ENCODE measurements around the gene EBF3. TPM values are rescaled to one million over a fixed set of nuclear protein-coding genes. Genes with fewer than 3 reads are reported as not detected.

Gene EBF3
- total RNA-seq, 1 experiment from 2014 or later, result 56.2 TPM

GRCh38 chr10:130003787-130004613 lies 39.9 kb upstream of the EBF3 start:
- Histone ChIP-seq H3K27ac (ENCODE audit: low read depth, low read length, poor library complexity, severe bottlenecking) (no peak overlapping the region), H3K9me3 (ENCODE audit: low read depth, low read length, poor library complexity, severe bottlenecking) (no peaks in the 10 kb centered on the region), H3K27me3 (replicated peaks; ENCODE audit: insufficient read depth, low read depth, low read length, poor library complexity) (peaks cover 40% of the 10 kb centered on the region), H3K4me1 (ENCODE audit: insufficient read depth, low read length, poor library complexity, severe bottlenecking) (no peaks in the 10 kb centered on the region), H3K4me3 (ENCODE audit: low read depth, low read length, poor library complexity, severe bottlenecking) (no peak overlapping the region), H3K36me3 (ENCODE audit: insufficient read depth, low read length, poor library complexity, severe bottlenecking) (no peaks in the 10 kb centered on the region)
- TF ChIP-seq CTCF (conservative IDR thresholded peaks at IDR 0.05; ENCODE audit: low read depth, low read length) (no peak), EZH2 (IDR thresholded peaks at IDR 0.05; ENCODE audit: borderline replicate concordance, low read depth, low read length, poor library complexity, severe bottlenecking) (no peak)
- POLR2A ChIA-PET (ENCODE audit: low non-redundant PET), result no interaction called here
- intact Hi-C loops (cut with micrococcal nuclease; ENCODE audit: unreplicated experiment), result no loop called here
- BruUV-seq (replicated peaks), result no TSS peak
- CTCF ChIA-PET, result no interaction called here
- no peak for DNase-seq (ENCODE audit: low spot score)

- BruUV-seq (replicated peaks), result no TSS peak
- H3K36me3 ChIP-seq (ENCODE audit: insufficient read depth, low read length, poor library complexity, severe bottlenecking), result no peaks in the 10 kb centered on the region
- ChIA-PET POLR2A (ENCODE audit: low non-redundant PET) (no interaction called here), CTCF (no interaction called here)
- H3K27me3 ChIP-seq (replicated peaks; ENCODE audit: insufficient read depth, low read depth, low read length, poor library complexity), result peaks cover 34% of the 10 kb centered on the region
- no peak overlapping the region for H3K27ac ChIP-seq (ENCODE audit: low read depth, low read length, poor library complexity, severe bottlenecking)
- H3K4me3 ChIP-seq (ENCODE audit: low read depth, low read length, poor library complexity, severe bottlenecking), result no peak overlapping the region
- no peaks in the 10 kb centered on the region for H3K4me1 ChIP-seq (ENCODE audit: insufficient read depth, low read length, poor library complexity, severe bottlenecking)
- no peak for DNase-seq (ENCODE audit: low spot score)
- intact Hi-C loops (cut with micrococcal nuclease; ENCODE audit: unreplicated experiment), result no loop called here
- H3K9me3 ChIP-seq (ENCODE audit: low read depth, low read length, poor library complexity, severe bottlenecking), result no peaks in the 10 kb centered on the region
- TF ChIP-seq EZH2 (IDR thresholded peaks at IDR 0.05; ENCODE audit: borderline replicate concordance, low read depth, low read length, poor library complexity, severe bottlenecking) (no peak), CTCF (conservative IDR thresholded peaks at IDR 0.05; ENCODE audit: low read depth, low read length) (no peak)
Observed at GRCh38 chr10:130003166-130003565, 39.1 kb upstream of the EBF3 start.

GRCh38 chr10:130002606-130003005 lies 38.5 kb upstream of the EBF3 start:
- CTCF ChIA-PET, result no interaction called here
- Histone ChIP-seq H3K4me1 (ENCODE audit: insufficient read depth, low read length, poor library complexity, severe bottlenecking) (no peaks in the 10 kb centered on the region), H3K9me3 (ENCODE audit: low read depth, low read length, poor library complexity, severe bottlenecking) (no peaks in the 10 kb centered on the region), H3K27me3 (replicated peaks; ENCODE audit: insufficient read depth, low read depth, low read length, poor library complexity) (peaks cover 34% of the 10 kb centered on the region), H3K4me3 (ENCODE audit: low read depth, low read length, poor library complexity, severe bottlenecking) (no peak overlapping the region), H3K36me3 (ENCODE audit: insufficient read depth, low read length, poor library complexity, severe bottlenecking) (no peaks in the 10 kb centered on the region), H3K27ac (ENCODE audit: low read depth, low read length, poor library complexity, severe bottlenecking) (no peak overlapping the region)
- no peak for DNase-seq (ENCODE audit: low spot score)
- POLR2A ChIA-PET (ENCODE audit: low non-redundant PET), result no interaction called here
- TF ChIP-seq EZH2 (IDR thresholded peaks at IDR 0.05; ENCODE audit: borderline replicate concordance, low read depth, low read length, poor library complexity, severe bottlenecking) (no peak), CTCF (conservative IDR thresholded peaks at IDR 0.05; ENCODE audit: low read depth, low read length) (no peak)
- intact Hi-C loops (cut with micrococcal nuclease; ENCODE audit: unreplicated experiment), result no loop called here
- no TSS peak for BruUV-seq (replicated peaks)

All from A673 (cell line).